Upper lobe of left lung (tissue), 6 donors: Measurements from ENCODE around the gene GPR173. TPM values are rescaled to one million over a fixed set of nuclear protein-coding genes. Genes with fewer than 3 reads are reported as not detected.

Source experiments
- ATAC-seq, 2 donors: fragments of 200-7000 bp; cut with Tn5 transposase; one replicate each; pipeline ENCODE4 v1.9.1; 2022; ENCODE audit warnings: mild to moderate bottlenecking in 2 of 2, moderate library complexity in 2 of 2; ENCODE audit not compliant: low FRiP score in 2 of 2
- DNase-seq, 2 donors: peaks; one replicate each; pipeline ENCODE4 v3.0.0-alpha.2; 2019 to 2020
- H3K27ac ChIP-seq, 4 donors: fragments of 200-600 bp; sonication (generic); one replicate each; pipeline ENCODE4 v1.5.1; 2016 to 2019
- H3K27me3 ChIP-seq, 4 donors: fragments of 200-600 bp; sonication (generic); one replicate each; pipeline ENCODE4 v1.5.1; 2017 to 2019
- H3K36me3 ChIP-seq, 4 donors: fragments of 200-600 bp; sonication (generic); one replicate each; pipeline ENCODE4 v1.5.1; 2016 to 2019
- H3K4me1 ChIP-seq, 4 donors: fragments of 200-600 bp; sonication (generic); one replicate each; pipeline ENCODE4 v1.5.1; 2018 to 2019
- H3K4me3 ChIP-seq, 4 donors: fragments of 200-600 bp; sonication (generic); one replicate each; pipeline ENCODE4 v1.5.1; 2017 to 2019; ENCODE audit warnings: mild to moderate bottlenecking in 2 of 4, moderate library complexity in 1 of 4
- H3K9me3 ChIP-seq, 4 donors: fragments of 200-600 bp; sonication (generic); one replicate each; pipeline ENCODE4 v1.5.1; 2018 to 2019
- EP300 ChIP-seq, 4 donors: sonication (generic); formaldehyde crosslinking; IDR thresholded peaks; one replicate each; pipeline ENCODE4 v1.5.1; 2017; ENCODE audit warnings: antibody characterized with exemption in 4 of 4, control low read depth in 2 of 4
- POLR2A ChIP-seq, 4 donors: fragments of 450-650 bp; IDR thresholded peaks; one replicate each; pipeline ENCODE4 v1.5.1; 2016 to 2017; ENCODE audit warnings: antibody characterized with exemption in 4 of 4, mild to moderate bottlenecking in 2 of 4
- POLR2AphosphoS5 ChIP-seq, 2 donors: sonication (generic); formaldehyde crosslinking; IDR thresholded peaks; one replicate each; pipeline ENCODE4 v1.5.1; 2017; ENCODE audit warnings: antibody characterized with exemption in 2 of 2
- WGBS, 2 donors: methylation state at CpG; one replicate each; pipeline ENCODE4 v1.1.5; 2017 to 2018; 5-methylcytosine and 5-hydroxymethylcytosine counted together
- total RNA-seq, 6 donors: library from RNA; depleted of rRNA in 4 of 6; stranded (reverse); fragments of >200 nt in 4 of 6; gene quantifications; one replicate each; pipeline versions ENCODE4 v1.1.0 to v1.2.1, GENCODE V29; 2016 to 2021
- TF ChIP-seq, protein P1 (sequence below), 6 experiments: fragments of 450-650 bp in 4 of 6; fragments of 200-600 bp in 2 of 6; sonication (generic) in 2 of 6; IDR thresholded peaks; one replicate each; pipeline ENCODE4 v1.5.1; 2016 to 2019; ENCODE audit warnings: antibody characterized with exemption in 6 of 6
- donor health status: DM: no; HTN: no; CAD: no; lungs with moderate emphysema.
- donor health status: DM: no; HTN: yes; CAD: no; lungs with severe emphysema.

Gene GPR173
- total RNA-seq, 6 donors from 2014 or later = 0.46 to 1.3 (median 0.95) TPM

DNA sequence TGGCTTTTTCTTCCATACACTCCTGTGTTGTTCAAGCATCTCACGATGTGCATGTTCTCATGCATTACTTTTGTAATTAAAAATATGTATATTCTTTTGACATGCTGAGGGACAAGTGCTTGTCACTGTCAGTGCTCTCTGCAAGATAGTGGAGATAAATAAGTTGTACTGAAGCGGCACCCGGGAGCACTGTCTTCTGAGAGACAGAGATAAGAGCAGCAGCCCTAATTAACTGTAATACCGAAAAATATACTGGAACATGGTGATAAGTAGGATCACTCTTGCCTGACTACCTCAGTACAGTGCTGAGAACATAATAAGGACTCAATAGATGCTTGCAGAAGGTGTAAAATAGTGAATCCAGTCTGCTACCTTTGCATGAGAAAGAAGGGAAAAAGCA is 9.4 kb upstream of the GPR173 start:
- Histone ChIP-seq H3K27ac (no peak overlapping the region), H3K27me3 (no peaks in the 10 kb centered on the region), H3K4me3 (no peak overlapping the region), H3K36me3 (no peaks in the 10 kb centered on the region), H3K9me3 (no peaks in the 10 kb centered on the region), H3K4me1 (no peaks in the 10 kb centered on the region)
- TF ChIP-seq POLR2A (IDR thresholded peaks at IDR 0.05) (no peak), EP300 (IDR thresholded peaks at IDR 0.05) (no peak), POLR2AphosphoS5 (IDR thresholded peaks at IDR 0.05) (no peak)
- TF ChIP-seq, protein P1, sequence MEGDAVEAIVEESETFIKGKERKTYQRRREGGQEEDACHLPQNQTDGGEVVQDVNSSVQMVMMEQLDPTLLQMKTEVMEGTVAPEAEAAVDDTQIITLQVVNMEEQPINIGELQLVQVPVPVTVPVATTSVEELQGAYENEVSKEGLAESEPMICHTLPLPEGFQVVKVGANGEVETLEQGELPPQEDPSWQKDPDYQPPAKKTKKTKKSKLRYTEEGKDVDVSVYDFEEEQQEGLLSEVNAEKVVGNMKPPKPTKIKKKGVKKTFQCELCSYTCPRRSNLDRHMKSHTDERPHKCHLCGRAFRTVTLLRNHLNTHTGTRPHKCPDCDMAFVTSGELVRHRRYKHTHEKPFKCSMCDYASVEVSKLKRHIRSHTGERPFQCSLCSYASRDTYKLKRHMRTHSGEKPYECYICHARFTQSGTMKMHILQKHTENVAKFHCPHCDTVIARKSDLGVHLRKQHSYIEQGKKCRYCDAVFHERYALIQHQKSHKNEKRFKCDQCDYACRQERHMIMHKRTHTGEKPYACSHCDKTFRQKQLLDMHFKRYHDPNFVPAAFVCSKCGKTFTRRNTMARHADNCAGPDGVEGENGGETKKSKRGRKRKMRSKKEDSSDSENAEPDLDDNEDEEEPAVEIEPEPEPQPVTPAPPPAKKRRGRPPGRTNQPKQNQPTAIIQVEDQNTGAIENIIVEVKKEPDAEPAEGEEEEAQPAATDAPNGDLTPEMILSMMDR (IDR thresholded peaks at IDR 0.05) = no peak
- DNase-seq (no peak), ATAC-seq (no peak)
- WGBS, 2 donors = 64 to 74% methylated on average over 4 of the region's 4 CpGs

- no peak for ATAC-seq
- Histone ChIP-seq H3K27me3 (no peaks in the 10 kb centered on the region), H3K27ac (no peak overlapping the region), H3K4me1 (no peaks in the 10 kb centered on the region), H3K4me3 (no peak overlapping the region), H3K9me3 (no peaks in the 10 kb centered on the region), H3K36me3 (no peaks in the 10 kb centered on the region)
- TF ChIP-seq POLR2A (IDR thresholded peaks at IDR 0.05) (no peak), EP300 (IDR thresholded peaks at IDR 0.05) (no peak), POLR2AphosphoS5 (IDR thresholded peaks at IDR 0.05) (no peak)
- TF ChIP-seq, protein P1 (IDR thresholded peaks at IDR 0.05) = no peak
- peak in 1 of 2 donors; percentile 43 for DNase-seq
- 47 to 79% methylated on average over 5 of the region's 5 CpGs for WGBS, 2 donors
Observed at GRCh38 chrX:53044995-53045394, 3.6 kb upstream of the GPR173 start.

DNA sequence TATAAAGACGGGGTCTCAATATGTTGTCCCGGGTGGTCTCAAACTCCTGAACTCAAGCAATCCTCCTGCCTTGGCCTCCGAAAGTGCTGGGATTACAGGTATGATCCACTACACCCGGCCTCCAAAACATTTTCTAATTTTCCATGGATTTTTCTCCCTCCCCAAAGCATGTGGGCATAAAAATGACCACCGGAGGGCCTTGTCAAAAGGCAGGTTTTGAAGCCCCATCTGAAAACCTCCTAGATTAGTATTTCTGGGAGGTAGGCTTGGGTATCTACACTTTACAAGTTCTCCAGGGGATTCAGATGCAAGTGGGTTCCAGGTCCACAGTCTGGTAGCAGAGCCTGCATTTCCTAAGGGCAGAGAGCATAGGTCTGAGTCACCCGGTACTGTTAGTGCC is 1.4 kb upstream of the GPR173 start:
- WGBS, 2 donors = 84 to 86% methylated on average over 3 to 6 of the region's 6 CpGs
- Histone ChIP-seq H3K4me3 (no peak overlapping the region), H3K4me1 (no peaks in the 10 kb centered on the region), H3K36me3 (no peaks in the 10 kb centered on the region), H3K27me3 (no peaks in the 10 kb centered on the region), H3K27ac (no peak overlapping the region), H3K9me3 (no peaks in the 10 kb centered on the region)
- ATAC-seq (no peak), DNase-seq (no peak)
- TF ChIP-seq POLR2AphosphoS5 (IDR thresholded peaks at IDR 0.05) (no peak), POLR2A (IDR thresholded peaks at IDR 0.05) (no peak), EP300 (IDR thresholded peaks at IDR 0.05) (no peak)
- TF ChIP-seq, protein P1 (IDR thresholded peaks at IDR 0.05) = no peak

DNA sequence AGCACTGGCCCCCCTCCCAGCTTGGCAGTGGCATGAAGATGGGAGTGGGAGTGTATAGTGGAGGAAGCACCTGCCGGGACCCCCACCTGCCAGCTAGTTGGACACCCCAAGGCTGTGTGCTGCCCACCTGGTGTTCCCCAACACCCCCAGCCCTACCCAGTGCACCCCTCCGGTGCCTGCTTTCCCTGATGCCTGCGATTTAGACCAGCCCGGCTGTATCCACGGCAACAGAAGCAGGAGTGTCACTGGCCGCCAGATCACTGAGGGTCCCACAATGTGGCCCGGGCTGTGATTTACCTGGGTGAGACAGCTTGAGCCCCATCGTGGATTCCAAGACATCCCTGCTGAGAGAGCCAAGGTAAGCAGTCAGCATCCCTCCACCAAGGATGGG is 533 bp downstream of the GPR173 start:
- TF ChIP-seq POLR2AphosphoS5 (IDR thresholded peaks at IDR 0.05) (no peak), EP300 (IDR thresholded peaks at IDR 0.05) (no peak), POLR2A (IDR thresholded peaks at IDR 0.05) (no peak)
- TF ChIP-seq, protein P1 (IDR thresholded peaks at IDR 0.05) = no peak
- H3K27ac ChIP-seq = peak overlapping the region in 1 of 4 donors; percentile 41
- no peaks in the 10 kb centered on the region for H3K4me1 ChIP-seq
- no peaks in the 10 kb centered on the region for H3K36me3 ChIP-seq
- ATAC-seq (no peak), DNase-seq (no peak)
- WGBS, 2 donors = 32 to 50% methylated on average over 2 to 7 of the region's 8 CpGs
- peak overlapping the region in 3 of 4 donors; percentile 38 to 49 (median 42) for H3K4me3 ChIP-seq
- no peaks in the 10 kb centered on the region for H3K27me3 ChIP-seq
- no peaks in the 10 kb centered on the region for H3K9me3 ChIP-seq

DNA sequence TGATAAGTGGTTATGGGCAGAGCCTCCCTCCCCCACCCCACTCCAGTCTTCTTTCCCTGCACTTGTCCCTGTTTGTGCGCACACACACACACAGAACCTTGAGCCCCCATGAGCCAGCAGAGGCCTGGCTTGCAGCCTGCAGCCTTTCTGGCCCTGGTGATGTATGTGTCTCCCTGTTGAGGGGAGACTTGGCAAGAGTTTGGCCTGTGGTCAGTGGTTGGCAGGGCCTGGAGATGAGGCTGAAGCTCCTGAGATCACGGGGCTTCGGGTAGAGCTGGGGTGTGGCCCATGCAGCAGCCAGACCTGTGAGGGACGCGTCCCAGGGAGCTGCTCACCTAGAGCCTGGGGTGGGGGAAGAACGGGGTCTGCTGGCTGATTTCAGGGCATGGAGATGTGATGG is 2.3 kb downstream of the GPR173 start:
- WGBS, 2 donors = 75% methylated on average over 6 of the region's 6 CpGs; no CpG with 5 or more reads in 1 of the 2 donors
- H3K27me3 ChIP-seq = no peaks in the 10 kb centered on the region

More for the DNA sequence above, 2.3 kb downstream of the GPR173 start:
- Histone ChIP-seq H3K4me1 (no peaks in the 10 kb centered on the region), H3K9me3 (no peaks in the 10 kb centered on the region), H3K4me3 (no peak overlapping the region), H3K27ac (no peak overlapping the region), H3K36me3 (no peaks in the 10 kb centered on the region)
- DNase-seq (no peak), ATAC-seq (no peak)
- no peak for TF ChIP-seq EP300 (IDR thresholded peaks at IDR 0.05)
- TF ChIP-seq POLR2A (IDR thresholded peaks at IDR 0.05) = no peak
- TF ChIP-seq, protein P1 (IDR thresholded peaks at IDR 0.05) = no peak
- TF ChIP-seq POLR2AphosphoS5 (IDR thresholded peaks at IDR 0.05) = no peak
